Measurements from ENCODE around the gene ERVW-1.

DNA sequence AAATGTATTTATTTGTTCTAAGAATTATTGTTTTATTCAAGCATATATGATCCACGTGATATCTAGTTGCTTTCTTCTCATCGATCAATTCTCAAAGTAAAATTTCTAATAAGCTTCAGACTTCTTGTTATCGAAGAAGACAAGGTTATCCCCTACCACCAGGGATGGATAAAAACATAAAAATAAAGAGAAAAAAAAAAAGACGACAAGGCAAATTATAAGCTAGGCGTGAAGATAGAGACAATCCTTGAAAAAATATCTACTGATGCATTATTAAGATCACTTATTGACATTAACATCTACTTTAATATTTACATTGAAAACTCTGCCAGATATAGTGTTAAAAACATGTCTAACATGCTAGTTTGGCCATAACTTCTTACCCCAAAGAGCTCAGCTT lies 31.2 kb upstream of the ERVW-1 start:
- TF ChIP-seq CTCF (conservative IDR thresholded peaks at IDR 0.05; ENCODE audit: low read length) = no peak
- no peak for TF ChIP-seq EZH2phosphoT487 (IDR thresholded peaks at IDR 0.05; ENCODE audit: borderline replicate concordance, low read depth, low read length)
